B cell (primary cell): ENCODE results near the gene HYAL1. TPM values are rescaled to one million over a fixed set of nuclear protein-coding genes. Genes with fewer than 3 reads are reported as not detected.

ENCODE experiments used
- ATAC-seq: fragments of 200-7000 bp; cut with Tn5 transposase; one replicate; pipeline ENCODE4 v1.10.0; 2021; ENCODE audit warnings: low read depth, mild to moderate bottlenecking, moderate number of reproducible peaks, moderate library complexity
- CTCF ChIA-PET: fragments of 350-600 bp; sonication (Branson Sonifier 250); formaldehyde crosslinking; loops from one replicate; lab custom pipeline; 2021; ENCODE audit warnings: antibody characterized with exemption, inconsistent platforms; lab: Charles Lee
- POLR2A ChIA-PET: fragments of 350-600 bp; sonication (Branson Sonifier 250); formaldehyde crosslinking; loops from one replicate; lab custom pipeline; 2021; ENCODE audit warnings: antibody characterized with exemption; lab: Charles Lee
- DNase-seq: peaks from one replicate; pipeline ENCODE4 v3.0.0; 2013
- H2AFZ ChIP-seq: 2 replicates; pipeline ENCODE4 v1.6.1; 2012; ENCODE audit warnings: mild to moderate bottlenecking, low read depth, low read length; ENCODE audit not compliant: insufficient read depth, poor library complexity, severe bottlenecking
- H3K27ac ChIP-seq, 2 donors: 1 replicate in 1 of 2; 2 replicates in 1 of 2; pipeline ENCODE4 v1.5.1; 2012 to 2013; ENCODE audit warnings: low read length in 2 of 2, mild to moderate bottlenecking in 2 of 2, moderate library complexity in 1 of 2
- H3K27me3 ChIP-seq, 4 experiments: fragments of 200-600 bp in 1 of 4; sonication (generic) in 1 of 4; replicated peaks in 1 of 4; 1 replicate in 2 of 4; 2 replicates in 2 of 4; pipeline versions ENCODE4 v1.6.1 to v1.7.0; 2013 to 2016; ENCODE audit warnings: low read length in 3 of 4, mild to moderate bottlenecking in 2 of 4, mixed read lengths in 1 of 4, moderate library complexity in 1 of 4; ENCODE audit not compliant: insufficient read depth in 4 of 4, control insufficient read depth in 3 of 4; ENCODE audit errors: control extremely low read depth in 1 of 4
- H3K36me3 ChIP-seq, 2 experiments: replicated peaks in 1 of 2; 1 replicate in 1 of 2; 2 replicates in 1 of 2; pipeline versions ENCODE4 v1.6.1 to v1.7.1; 2013; ENCODE audit warnings: low read length in 1 of 2; ENCODE audit not compliant: insufficient read depth in 2 of 2, control insufficient read depth in 1 of 2; ENCODE audit errors: control extremely low read depth in 1 of 2, extremely low read depth in 1 of 2
- H3K4me1 ChIP-seq, 2 donors: fragments of 200-600 bp in 1 of 2; sonication (generic) in 1 of 2; 1 replicate in 1 of 2; 2 replicates in 1 of 2; pipeline versions ENCODE4 v1.5.1 to v1.6.1; 2013 to 2017; ENCODE audit warnings: low read length in 2 of 2; ENCODE audit not compliant: control insufficient read depth in 2 of 2, insufficient read depth in 2 of 2
- H3K4me2 ChIP-seq: replicated peaks from 2 replicates; pipeline ENCODE3; 2012; ENCODE audit warnings: mild to moderate bottlenecking, low read depth, low read length; ENCODE audit not compliant: poor library complexity, severe bottlenecking
- H3K4me3 ChIP-seq, 5 experiments: fragments of 200-600 bp in 1 of 5; sonication (generic) in 1 of 5; 1 replicate in 3 of 5; 2 replicates in 2 of 5; pipeline versions ENCODE4 v1.5.1 to v1.7.0; 2011 to 2016; ENCODE audit warnings: low read length in 4 of 5, mild to moderate bottlenecking in 4 of 5, low read depth in 2 of 5, control low read depth in 1 of 5, moderate library complexity in 1 of 5; ENCODE audit not compliant: insufficient read depth in 1 of 5; ENCODE audit errors: control extremely low read depth in 1 of 5, extremely low read depth in 1 of 5
- H3K79me2 ChIP-seq: fragments of 200-600 bp; sonication (generic); one replicate; pipeline ENCODE4 v1.6.0; 2016; ENCODE audit warnings: low read length; ENCODE audit not compliant: control insufficient read depth, insufficient read depth
- H3K9ac ChIP-seq: fragments of 200-600 bp; sonication (generic); 2 replicates; pipeline ENCODE4 v1.6.1; 2017; ENCODE audit warnings: mild to moderate bottlenecking, low read length, moderate library complexity
- H3K9me3 ChIP-seq, 3 donors: one replicate each; pipeline versions ENCODE4 v1.6.1 to v1.7.1; 2013; ENCODE audit warnings: low read length in 2 of 3; ENCODE audit not compliant: control insufficient read depth in 2 of 3, insufficient read depth in 1 of 3; ENCODE audit errors: control extremely low read depth in 1 of 3
- H4K20me1 ChIP-seq: 2 replicates; pipeline ENCODE4 v1.6.0; 2012; ENCODE audit warnings: mild to moderate bottlenecking, low read length; ENCODE audit not compliant: insufficient read depth, control insufficient read depth, poor library complexity, severe bottlenecking
- H3K27ac Mint-ChIP-seq: one replicate; pipeline ENCODE4 v1.8.0; 2021; ENCODE audit warnings: mixed read lengths
- H3K27me3 Mint-ChIP-seq: one replicate; pipeline ENCODE4 v1.8.0; 2021; ENCODE audit warnings: mixed read lengths
- H3K4me1 Mint-ChIP-seq: one replicate; pipeline ENCODE4 v1.8.0; 2021; ENCODE audit warnings: mixed read lengths
- H3K4me3 Mint-ChIP-seq: one replicate; pipeline ENCODE4 v1.8.0; 2021; ENCODE audit warnings: mixed read lengths
- H3K9me3 Mint-ChIP-seq: one replicate; pipeline ENCODE4 v1.8.0; 2022; ENCODE audit warnings: mixed read lengths; ENCODE audit not compliant: insufficient read depth
- CTCF ChIP-seq: fragments of 200-600 bp; IDR thresholded peaks from one replicate; pipeline ENCODE4 v1.8.0; 2022; ENCODE audit warnings: antibody characterized with exemption, mild to moderate bottlenecking
- EZH2 ChIP-seq: IDR thresholded peaks from 2 replicates; pipeline ENCODE4 v1.6.1; 2012; ENCODE audit warnings: borderline replicate concordance, low read depth, mild to moderate bottlenecking, moderate library complexity, low read length; ENCODE audit not compliant: insufficient read depth, poor library complexity, severe bottlenecking
- WGBS: methylation state at CpG from one replicate; pipeline ENCODE4 v1.1.5; 2013; ENCODE audit warnings: missing lambda C conversion rate; ENCODE audit not compliant: insufficient coverage; 5-methylcytosine and 5-hydroxymethylcytosine counted together
- intact Hi-C: fragments of 100-400 bp; cut with micrococcal nuclease; formaldehyde crosslinking; loops from one replicate; pipeline ENCODE4 v1.10.0; 2022
- polyA plus RNA-seq: library from polyadenylated mRNA; depleted of rRNA; stranded (reverse); fragments of >200 nt; gene quantifications from 2 replicates; pipeline ENCODE4 v1.2.3, GENCODE V29; 2012
- total RNA-seq, 2 donors: library from RNA; stranded (reverse); fragments of 120-200 nt in 1 of 2; gene quantifications; 1 replicate in 1 of 2; 2 replicates in 1 of 2; pipeline versions ENCODE4 v1.2.3 to v1.2.4, GENCODE V29; 2013 to 2022

Gene HYAL1
- total and polyA plus RNA-seq, 2 donors (not counting 1 experiment from before 2014, with no cell fraction given) = 0.12 to 0.30 TPM

- Mint-ChIP-seq H3K27me3 (no peaks in the 10 kb centered on the region), H3K4me1 (peaks cover 33% of the 10 kb centered on the region), H3K4me3 (peak within 1 kb of the TSS; percentile 100), H3K27ac (peak within 1 kb of the TSS; percentile 100), H3K9me3 (no peaks in the 10 kb centered on the region)
- Histone ChIP-seq H3K27me3 (no peaks in the 10 kb centered on the region), H3K4me2 (peak within 1 kb of the TSS; percentile 89), H3K4me3 (peak within 1 kb of the TSS; percentile 68 to 89 (median 88)), H3K9ac (peak within 1 kb of the TSS; percentile 82), H4K20me1 (no peaks in the 10 kb centered on the region), H3K79me2 (peaks cover 13% of the 10 kb centered on the region), H3K9me3 (no peaks in the 10 kb centered on the region), H3K4me1 (peaks cover 18 to 24% of the 10 kb centered on the region in 2 donors), H3K36me3 (peaks cover 0 to 4% of the 10 kb centered on the region in 2 experiments), H3K27ac (peak within 1 kb of the TSS; percentile 77 to 84), H2AFZ (peak within 1 kb of the TSS; percentile 81)
- intact Hi-C loops = loop anchor here (1.0 to 10.0 kb wide), 7 partner anchors 22 to 1086 kb away; partner anchors contain the start of genes GNAI2, MANF, RBM6 and TMEM115
- TF ChIP-seq EZH2 (no peak), CTCF (peak; percentile 65)
- ChIA-PET POLR2A (interaction anchor here (0.5 to 2.5 kb wide), 15 partner anchors 8 to 1292 kb away, joined by 3 to 27 read pairs (median 4); partner anchors contain the start of genes CYB561D2, GNAI2, HYAL2 and NPRL2), CTCF (interaction anchor here (0.5 to 3.2 kb wide), 14 partner anchors 10 to 243 kb away, joined by 3 to 28 read pairs (median 5); partner anchors contain the start of genes CYB561D2, GNAI2, HYAL2 and NPRL2)
- ATAC-seq = peak; percentile 91
- WGBS = under 1% methylated on average over 58 of the region's 61 CpGs
- DNase-seq = peak; percentile 100
Measured at GRCh38 chr3:50298836-50299637, 4.3 kb downstream of the HYAL1 start, which contains the start of the genes HYAL3 and NAA80. Gene HYAL3, minus strand, starts transcription at chr3:50299405. Its CDS starts 3,803 bp downstream, at chr3:50295602. Gene NAA80, minus strand, starts transcription at chr3:50299405. Its CDS starts 1,942 bp downstream, at chr3:50297463.
